Fibroblast of upper back skin (primary cell): ENCODE measurements around the gene TMEM161A.

Source experiments
- DNase-seq: peaks from one replicate; pipeline ENCODE4 v3.0.0-alpha.2; 2013

Gene TMEM161A

GRCh38 chr19:19095691-19096090 lies 42.6 kb downstream of the TMEM161A start:
- DNase-seq: no peak

GRCh38 chr19:19094513-19094912 lies 43.8 kb downstream of the TMEM161A start:
- DNase-seq: no peak

GRCh38 chr19:19087676-19088075 lies 50.6 kb downstream of the TMEM161A start:
- no peak for DNase-seq

- DNase-seq: no peak
Measured at GRCh38 chr19:19083413-19084178, 54.7 kb downstream of the TMEM161A start.

GRCh38 chr19:19081642-19082151 lies 56.6 kb downstream of the TMEM161A start:
- DNase-seq: no peak

- DNase-seq: no peak
Measured at GRCh38 chr19:19079571-19079970, 58.7 kb downstream of the TMEM161A start.

GRCh38 chr19:19078801-19079200 lies 59.5 kb downstream of the TMEM161A start:
- DNase-seq: no peak

- DNase-seq: no peak
Measured at GRCh38 chr19:19077103-19077502, 61.2 kb downstream of the TMEM161A start.

GRCh38 chr19:19076476-19076875 lies 61.8 kb downstream of the TMEM161A start:
- DNase-seq: no peak

- no peak for DNase-seq
Measured at GRCh38 chr19:19075126-19075525, 63.2 kb downstream of the TMEM161A start.

GRCh38 chr19:19074196-19074882 lies 63.9 kb downstream of the TMEM161A start:
- no peak for DNase-seq

- DNase-seq: no peak
Measured at GRCh38 chr19:19071897-19072296, 66.4 kb downstream of the TMEM161A start.
